Fibroblast of gingiva (primary cell): ENCODE measurements around the gene GLYATL1B.
"Not testable (repeated sequence)": the region's sequence is repeated elsewhere in the genome, so short reads cannot be mapped to it uniquely, and the experiment has no call there.

Experiments
- DNase-seq: peaks from one replicate; pipeline ENCODE4 v3.0.0-alpha.2; 2011; ENCODE audit warnings: low read depth

Gene GLYATL1B

DNA sequence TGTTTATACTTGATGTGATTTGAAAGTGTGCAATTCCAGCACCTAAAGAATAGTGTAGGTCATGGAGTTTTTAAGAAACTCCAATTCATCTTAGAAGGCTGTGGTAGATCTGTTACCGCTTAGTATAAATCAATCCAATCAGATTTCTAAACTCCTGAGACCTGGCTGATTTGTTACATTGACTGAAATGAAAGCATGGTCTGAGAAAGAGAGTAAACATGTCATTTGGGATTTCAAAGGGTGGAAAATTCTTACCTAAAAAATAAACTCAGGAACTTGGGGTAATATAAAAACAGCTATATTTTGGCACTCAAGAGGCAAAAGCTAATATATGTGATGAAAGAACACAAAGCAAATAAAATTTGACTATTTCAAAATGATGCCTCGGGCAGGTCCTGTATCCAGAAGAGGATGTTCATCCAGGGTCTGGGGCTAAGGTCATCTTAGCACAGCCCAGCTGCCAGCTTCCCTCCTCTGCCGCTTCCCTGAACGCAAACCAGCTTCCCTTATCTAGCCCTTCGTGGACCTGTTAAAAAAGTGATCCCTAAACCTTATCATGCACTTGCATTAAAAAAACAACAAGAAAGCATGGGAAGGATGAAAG lies 10.0 kb downstream of the GLYATL1B start:
- not testable (repeated sequence) for DNase-seq

DNA sequence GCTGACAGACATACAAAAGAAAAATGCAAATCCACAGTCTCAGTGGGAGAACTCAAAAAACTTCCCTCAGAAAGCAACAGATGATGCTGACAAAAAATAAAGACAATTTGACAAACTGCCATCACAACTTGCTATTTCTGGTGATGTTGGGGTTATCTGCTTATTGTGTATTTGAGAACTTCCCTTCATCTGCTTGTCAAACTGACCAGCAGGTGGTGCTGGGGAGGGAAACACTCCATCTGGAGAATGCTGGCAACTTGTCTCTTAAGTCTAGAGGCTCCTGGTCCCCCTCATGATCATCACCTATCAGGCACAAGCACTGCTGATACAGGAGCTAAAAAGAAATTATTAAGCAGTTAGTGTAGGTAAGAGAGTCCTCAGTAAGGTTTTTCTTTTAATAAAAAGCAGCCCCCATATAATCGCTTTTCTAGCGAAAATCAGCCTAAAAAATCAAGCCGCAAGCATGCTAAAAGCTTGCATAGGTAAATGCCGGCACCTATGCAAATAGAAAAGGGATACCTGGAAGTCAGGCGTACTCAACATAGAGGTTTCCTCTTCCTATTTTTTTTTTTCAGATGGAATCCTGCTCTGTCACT lies 11.1 kb downstream of the GLYATL1B start:
- DNase-seq: peak; percentile 54

DNA sequence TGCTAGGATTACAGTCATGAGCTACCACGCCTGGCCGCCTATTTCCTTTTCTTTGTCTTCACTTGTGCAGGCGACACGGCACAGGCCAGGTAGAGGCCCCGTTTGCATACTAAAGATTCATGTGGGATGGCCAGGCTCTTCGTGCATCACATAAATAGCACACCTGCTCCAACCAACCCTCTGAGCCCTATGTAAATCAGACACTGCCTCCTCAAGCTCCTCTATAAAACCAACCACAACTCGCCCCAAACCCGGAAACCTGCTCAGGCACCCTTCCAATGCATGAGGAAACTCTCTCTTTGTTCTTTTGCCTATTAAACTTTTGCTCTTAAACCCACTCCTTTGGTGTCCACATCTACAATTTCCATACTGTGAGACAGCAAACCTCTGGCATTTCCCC lies 11.8 kb downstream of the GLYATL1B start:
- DNase-seq: not testable (repeated sequence)

DNA sequence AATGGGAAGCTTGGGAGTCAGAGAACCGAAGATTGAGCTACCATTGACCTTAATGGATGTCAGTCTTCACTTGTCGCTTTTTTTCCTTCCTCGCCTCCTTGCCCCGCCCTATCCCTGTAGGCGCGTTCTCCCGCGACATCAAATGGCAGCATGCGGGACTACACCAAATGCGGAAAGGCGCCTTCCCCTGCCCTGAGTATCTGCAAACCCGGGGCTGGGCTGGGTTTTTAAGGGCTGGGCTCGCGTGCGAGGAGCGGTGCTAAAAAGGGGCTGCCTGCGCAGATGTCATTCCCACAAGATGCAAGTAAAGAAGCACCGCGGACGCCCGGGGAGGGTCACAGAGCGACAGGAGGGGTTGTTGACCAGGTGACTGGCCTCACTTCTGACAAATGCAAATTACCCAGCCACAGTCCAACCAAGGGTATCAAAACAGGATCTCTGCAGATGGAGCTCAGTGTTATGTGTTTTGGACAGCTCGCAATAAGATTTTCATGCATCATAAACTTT lies 16.2 kb downstream of the GLYATL1B start:
- peak; percentile 35 for DNase-seq

DNA sequence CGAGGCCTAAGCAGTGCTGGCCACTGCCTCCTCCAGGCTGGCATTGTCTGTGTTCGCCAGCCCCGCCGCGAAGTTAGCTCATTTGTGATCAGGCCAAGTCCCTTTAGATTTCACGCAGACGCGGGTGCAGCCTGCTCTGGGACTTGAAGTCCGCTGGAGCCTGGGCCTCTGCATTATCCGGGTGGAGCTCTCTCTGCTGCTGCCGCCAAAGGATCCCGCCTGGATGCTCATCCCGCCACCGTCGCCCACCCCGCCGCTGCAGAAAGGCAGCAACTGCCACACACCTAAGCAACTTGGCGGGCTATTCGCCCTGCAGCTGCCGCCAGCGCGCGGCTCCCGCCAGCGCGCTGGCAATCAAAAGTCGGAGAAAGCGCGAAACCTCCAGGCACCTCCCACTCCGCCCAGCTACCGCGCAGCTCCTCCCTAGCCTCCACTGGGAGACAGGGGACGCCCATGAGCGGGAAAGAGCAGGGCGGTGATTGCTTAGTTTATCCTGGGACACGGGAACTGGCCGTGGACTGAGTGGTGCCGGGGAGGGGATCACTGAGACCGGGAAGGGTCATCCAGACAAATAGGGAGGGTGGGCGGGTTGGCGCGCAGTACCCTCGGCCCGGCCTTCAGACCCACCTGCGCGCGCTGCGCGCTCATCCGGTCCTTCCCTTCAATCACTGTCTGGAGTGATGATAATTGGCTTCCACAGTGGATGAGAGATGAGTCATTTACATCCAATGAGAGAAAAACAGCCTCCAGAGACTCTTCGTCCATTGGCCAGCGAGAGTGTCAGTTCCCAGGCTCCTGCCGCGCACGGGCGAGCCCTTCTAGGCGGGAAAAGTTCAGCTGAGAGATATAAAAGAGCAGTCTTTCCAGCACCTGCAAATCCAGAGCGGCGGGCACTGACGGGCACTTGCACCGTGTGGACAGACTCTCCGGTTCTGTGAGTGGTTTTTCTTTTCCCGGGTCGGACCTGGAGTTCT lies 20.5 kb downstream of the GLYATL1B start, which contains the start of gene FAM111B:
Gene FAM111B (plus strand): TSS at position 875 of the 974 bp plus-strand sequence. CDS start 2,389 bp downstream, outside the sequence.
- peak; percentile 90 for DNase-seq

DNA sequence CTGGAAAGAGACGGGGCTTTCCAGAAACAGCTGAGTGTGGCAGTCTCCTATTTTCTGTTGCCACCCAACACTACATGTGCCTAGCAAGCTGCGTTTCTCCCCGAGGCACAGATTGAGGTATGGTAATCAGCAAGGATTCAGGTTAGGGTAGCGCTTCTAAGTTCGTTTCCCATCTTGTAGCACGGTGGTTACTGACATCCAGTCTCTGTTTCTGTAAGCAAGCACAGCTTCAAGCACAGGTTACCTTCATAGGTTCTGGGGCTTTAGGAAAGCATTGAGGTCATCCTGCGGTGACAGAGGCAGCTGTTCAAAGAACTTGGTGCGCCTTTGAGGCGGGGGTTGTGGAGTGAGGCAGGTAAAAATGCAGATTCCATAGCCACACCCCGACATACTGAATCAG lies 21.6 kb downstream of the GLYATL1B start:
- DNase-seq: not testable (repeated sequence)

DNA sequence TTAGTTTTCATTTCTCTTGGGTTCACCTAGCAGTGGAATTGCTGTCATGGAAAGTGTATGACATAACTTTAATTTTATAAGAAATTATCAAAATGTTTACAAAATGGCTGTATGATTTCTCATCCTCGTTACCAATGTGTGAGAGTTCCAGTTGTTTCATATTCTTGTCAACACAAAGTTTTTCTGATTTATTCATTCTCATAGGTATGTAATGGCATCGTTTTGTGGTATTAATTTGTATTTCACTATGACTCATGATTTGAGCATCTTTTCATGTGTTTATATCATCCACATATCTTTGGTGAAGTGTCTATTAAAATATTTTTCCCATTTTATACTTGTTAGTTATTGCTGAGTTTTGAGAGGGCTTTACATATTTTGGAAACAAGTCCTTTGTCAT lies 26.4 kb downstream of the GLYATL1B start:
- no peak for DNase-seq

DNA sequence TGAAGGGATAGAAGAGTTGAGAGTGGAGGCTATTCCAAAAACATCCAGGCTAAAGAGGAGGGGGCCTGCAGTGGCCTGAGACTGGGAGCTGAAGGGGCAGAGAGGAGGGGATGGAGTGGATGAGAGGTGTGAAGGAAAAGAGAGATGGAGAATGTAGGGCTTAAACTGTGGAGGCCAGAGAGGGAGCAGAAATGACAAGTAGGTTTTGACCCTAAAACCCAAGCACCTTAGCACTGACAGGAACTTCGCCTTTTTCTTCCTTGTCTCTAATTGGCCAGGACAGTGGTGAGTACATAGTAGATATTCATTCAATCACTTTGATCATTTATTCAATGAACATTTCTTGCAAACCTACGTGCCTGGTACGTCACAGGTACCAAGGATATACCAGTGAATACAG lies 28.2 kb downstream of the GLYATL1B start:
- DNase-seq: no peak

DNA sequence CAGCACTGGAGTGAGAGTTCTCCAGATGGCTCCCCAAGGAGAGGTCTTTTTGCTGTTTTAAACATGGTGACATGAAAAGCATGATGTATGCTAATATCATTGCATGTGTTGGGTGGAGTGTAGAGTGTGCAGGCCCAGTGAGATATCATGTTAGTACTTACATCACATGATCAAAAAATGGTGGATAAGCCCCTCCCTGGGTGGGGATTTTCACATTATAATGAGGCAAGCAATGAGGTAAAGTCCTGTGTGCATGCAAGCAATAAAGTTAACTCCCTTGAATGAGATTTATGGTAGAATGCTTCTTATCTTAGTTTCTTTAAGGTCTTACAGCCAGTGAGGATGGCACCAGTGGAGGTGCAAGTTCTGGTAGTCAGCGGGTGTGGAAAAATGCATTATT lies 29.4 kb downstream of the GLYATL1B start:
- no peak for DNase-seq

DNA sequence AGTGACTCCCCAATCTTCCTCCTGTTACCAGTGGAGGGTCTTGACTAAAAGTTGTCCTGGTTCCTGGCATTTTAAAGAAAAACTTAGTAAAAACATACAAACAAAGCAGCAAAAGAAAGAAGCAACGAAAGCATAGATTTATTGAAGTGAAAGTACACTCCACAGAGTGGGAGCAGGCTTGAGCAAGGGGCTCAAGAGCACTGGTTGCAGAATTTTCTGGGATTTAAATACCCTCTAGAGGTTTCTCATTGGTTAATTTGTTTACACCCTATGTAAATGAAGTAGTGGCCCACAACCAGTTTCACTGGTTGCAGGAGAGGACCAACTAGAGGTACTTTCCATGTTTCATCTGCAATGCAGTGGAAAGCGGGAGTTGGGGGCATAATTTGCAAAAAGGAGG lies 31.7 kb downstream of the GLYATL1B start:
- no peak for DNase-seq

DNA sequence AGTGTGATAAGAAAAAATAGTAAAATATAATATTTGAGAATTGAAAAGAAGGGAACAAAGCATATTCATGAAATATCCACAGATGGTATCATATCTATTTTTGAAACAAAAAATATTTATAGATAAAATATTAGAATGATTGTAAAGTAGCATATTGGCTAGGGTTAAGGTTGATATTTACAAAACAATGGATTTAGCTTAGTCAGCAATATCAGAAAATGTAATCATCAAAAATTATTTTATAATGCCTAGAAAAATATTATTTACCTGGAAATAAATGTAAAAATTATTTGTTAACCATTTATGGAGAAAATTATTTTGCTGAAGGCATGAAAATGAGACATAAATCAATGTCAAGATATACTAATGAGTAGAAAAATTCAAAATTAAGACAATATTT lies 33.7 kb downstream of the GLYATL1B start:
- no peak for DNase-seq

DNA sequence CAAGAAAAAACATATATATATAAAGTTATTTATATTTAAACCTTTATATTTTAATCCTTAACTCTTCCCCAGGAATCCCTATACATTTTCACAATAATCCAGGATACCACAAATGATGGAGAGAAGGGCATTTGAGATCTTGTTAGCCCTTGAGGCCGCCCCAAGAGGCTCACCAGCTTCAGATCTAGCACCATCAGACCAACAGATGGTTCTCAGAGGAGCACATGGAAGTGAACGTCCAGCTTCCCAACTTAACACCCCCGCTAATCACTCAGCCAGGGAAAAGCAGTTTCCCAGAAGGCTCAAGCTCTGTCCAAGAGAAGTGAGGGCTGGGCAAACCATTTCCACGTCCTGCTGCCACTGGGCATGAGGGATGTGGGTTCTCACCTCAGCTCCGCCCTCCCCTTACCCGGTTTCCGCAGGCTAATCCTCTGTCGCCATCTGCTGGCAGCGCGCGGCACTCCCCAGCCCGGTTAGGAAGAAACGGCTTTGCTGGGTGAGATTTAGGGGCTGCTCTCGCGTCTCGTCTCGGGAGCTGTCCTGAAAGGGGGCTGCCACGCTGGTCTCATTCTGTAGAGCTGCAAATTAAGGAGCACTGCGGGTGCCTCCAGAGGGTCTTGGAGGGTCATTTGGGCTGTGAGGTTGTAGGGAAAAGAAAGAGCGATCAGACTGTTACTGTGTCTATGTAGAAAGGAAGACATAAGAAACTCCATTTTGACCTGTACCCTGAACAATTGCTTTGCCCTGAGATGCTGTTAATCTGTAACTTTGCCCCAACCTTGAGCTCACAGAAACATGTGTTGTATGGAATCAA lies 49.7 kb downstream of the GLYATL1B start:
- peak; percentile 65 for DNase-seq

DNA sequence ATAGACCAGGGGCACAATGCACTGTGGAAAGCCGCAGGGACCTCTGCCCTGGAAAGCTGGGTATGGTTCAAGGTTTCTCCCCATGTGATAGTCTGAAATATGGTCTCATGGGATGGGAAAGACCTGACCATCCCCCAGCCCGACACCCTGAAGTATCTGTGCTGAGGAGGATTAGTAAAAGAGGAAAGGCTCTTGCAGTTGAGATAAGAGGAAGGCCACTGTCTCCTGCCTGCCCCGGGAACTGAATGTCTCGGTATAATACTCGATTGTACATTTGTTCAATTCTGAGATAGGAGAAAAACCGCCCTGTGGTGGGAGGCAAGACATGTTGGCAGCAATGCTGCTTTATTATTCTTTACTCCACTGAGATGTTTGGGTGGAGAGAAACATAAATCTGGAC lies 50.4 kb downstream of the GLYATL1B start:
- DNase-seq: not testable (repeated sequence)

DNA sequence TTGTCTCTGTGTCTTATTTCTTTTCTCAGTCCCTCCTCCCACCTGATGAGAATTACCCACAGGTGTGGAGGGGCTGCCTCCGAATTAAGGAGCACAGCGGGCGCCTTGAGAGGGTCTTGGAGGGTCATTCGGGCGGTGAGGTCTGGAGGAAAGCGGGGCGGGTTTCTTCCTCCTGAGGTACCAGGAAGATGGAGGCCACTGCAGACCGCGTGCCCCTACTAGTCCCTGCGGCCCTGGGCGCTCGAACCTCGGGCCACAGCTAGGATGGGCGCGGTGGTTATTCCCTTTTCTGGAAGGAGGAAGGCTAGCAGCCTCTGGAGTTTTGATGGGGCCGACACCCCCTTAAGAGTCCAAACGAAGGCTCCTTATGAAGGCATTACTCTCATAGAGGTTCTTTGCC lies 51.1 kb downstream of the GLYATL1B start:
- DNase-seq: no peak

DNA sequence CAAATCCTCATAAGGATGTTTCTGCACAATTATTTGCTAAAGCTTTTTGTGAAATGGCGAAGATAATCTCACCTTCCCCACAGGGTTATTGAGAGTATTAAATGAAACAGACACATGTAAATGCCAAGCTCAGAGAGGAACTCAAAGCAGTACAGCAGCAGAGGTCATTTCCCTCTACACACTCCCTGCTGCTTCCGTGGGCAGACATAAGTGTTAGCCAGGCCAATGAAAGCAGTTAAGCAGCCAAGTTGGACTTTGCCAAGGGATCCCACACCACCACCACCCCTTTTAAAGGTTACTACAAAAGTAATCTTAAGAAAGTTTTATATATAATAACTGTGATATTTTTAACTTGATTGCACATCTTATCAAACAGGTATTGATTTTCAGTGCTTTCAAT lies 52.5 kb downstream of the GLYATL1B start:
- no peak for DNase-seq

DNA sequence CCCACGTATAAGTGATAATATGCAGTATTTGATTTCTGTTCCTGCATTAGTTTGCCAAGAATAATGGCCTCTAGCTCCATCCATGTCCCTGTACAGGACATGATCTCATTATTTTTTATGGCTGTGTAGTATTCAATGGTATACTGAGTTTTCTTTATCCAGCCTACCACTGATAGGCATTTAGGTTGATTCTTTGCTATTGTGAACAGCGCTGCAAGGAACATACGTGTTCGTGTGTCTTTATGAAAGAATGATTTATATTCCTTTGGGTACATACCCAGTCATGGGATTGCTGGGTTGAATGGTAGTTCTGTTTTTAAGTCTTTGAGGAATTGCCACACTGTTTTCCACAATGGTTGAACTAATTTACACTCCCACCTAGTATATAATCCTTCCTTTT lies 55.1 kb downstream of the GLYATL1B start:
- DNase-seq: no peak

DNA sequence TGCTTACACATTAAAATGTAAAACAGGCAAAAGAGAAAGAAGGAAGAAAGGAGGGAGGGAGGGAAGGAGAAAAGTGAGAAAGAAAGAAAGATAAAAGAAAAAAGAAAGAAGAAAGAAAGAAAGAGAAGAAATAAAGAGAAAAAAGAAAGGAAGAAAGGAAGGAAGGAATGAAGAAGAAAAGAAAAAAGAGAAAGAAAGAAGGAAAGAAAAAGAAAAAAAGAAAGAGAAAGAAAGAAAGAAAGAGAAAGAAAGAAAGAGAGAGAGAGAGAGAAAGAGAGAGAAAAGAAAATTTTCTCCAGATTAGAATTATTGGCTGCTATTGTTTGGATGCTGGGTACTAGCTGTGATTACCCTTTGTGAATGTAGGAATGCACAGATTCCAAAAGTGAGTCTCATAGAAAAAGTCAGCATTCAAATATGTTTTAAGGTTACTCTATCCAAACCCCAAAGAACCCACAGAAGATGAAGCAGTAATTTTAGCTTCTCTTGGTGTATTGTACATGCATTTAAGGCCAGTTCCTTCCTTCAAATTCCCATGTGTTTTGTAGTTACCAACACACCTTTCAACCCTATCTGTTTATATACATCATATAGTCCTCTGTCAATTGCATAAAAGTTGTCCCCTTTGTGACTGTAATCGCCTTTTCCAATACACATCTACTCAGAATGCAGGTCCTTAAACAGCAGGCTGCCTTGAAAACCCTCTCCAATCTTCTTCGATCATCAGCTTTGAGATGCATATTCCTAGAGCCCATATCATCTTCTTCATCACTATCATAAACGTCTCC lies 55.8 kb downstream of the GLYATL1B start:
- peak; percentile 7 for DNase-seq

DNA sequence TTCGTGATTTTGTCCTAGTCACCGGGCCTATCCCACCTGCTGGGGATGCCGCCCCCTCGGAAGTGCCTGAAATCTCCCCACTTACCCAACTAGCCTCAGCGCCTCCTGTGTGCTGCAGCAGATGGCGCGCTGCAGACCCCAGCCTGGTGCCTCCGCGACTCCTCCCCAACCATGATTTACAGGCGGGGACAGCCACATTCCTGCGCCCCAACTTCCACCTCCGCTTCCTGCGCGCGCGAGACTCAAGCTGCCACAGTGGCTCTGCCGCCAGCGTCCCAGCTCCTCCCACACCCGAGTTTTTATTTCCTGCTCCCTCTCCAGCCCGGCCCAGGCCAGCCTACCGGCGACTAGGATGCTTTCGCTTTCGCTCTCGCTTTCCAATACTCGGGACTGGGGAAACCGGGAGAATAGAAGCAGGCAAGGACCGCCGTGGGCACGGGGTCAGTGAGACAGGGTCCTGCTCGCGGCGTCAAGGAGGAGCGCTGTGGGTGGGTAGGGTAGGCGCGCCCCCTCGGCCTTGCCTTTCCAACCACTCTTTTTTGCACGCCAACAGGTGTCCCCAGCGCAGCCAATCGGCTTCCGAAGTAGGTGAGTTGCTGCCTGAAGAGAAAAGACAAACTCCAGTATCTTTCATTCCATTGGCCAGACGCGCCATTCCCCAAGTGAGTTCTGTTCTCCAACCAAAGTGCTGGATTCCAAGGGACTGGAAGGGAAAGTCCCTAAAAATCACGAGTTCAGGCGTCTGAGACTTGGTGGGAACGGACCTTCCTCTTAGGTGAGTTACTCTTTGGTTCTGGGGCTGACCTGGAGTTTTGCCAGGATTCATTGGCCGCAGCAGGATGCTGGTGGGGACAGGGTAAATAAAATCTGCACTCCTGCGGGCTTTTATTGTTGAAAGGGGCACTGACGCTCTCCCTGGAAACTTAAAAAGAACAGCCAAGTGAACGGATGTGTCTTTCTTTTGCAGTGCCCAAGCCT lies 56.7 kb downstream of the GLYATL1B start, which contains the start of gene FAM111A:
Gene FAM111A (plus strand): TSS at position 327 of the 978 bp plus-strand sequence. CDS start 6,017 bp downstream, outside the sequence.
- DNase-seq: peak; percentile 87

DNA sequence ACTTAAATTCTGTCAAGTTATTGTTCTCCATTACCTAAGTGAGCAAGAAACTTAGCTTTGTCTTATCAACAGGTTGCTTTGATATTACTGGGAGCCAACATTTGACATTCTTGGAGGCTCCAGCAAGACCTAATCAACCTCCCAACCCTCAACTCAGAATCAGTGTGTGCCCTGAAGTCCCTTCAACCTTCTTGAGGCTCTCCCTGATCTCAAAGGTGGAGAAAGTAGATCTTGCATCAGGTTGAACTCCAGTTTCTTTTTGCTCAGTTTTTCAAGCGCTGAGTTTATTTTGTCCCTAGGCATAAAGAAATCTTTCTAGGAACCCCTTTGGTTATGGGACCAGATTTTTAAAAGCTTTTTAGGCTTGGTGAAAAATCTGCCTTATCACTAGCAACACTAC lies 58.0 kb downstream of the GLYATL1B start:
- DNase-seq: no peak
